Endothelial cell (in vitro differentiated cells): ENCODE results near the gene RBFOX2. TPM values are rescaled to one million over a fixed set of nuclear protein-coding genes. Genes with fewer than 3 reads are reported as not detected.

Experiments used
- DNase-seq: peaks from one replicate; pipeline ENCODE4 v3.0.0; 2021; ENCODE audit warnings: low spot score
- H3K27ac Mint-ChIP-seq: one replicate; pipeline ENCODE4 v1.8.0; 2021; ENCODE audit warnings: mixed read lengths, inconsistent platforms; ENCODE audit not compliant: unreplicated experiment
- H3K27me3 Mint-ChIP-seq: one replicate; pipeline ENCODE4 v1.8.0; 2021; ENCODE audit warnings: mild to moderate bottlenecking, moderate library complexity, mixed read lengths, inconsistent platforms; ENCODE audit not compliant: unreplicated experiment
- H3K36me3 Mint-ChIP-seq: one replicate; pipeline ENCODE4 v1.8.0; 2021; ENCODE audit warnings: mild to moderate bottlenecking, low read depth, mixed read lengths, inconsistent platforms; ENCODE audit not compliant: unreplicated experiment
- H3K4me1 Mint-ChIP-seq: one replicate; pipeline ENCODE4 v1.8.0; 2021; ENCODE audit warnings: mild to moderate bottlenecking, mixed read lengths, inconsistent platforms; ENCODE audit not compliant: unreplicated experiment
- H3K4me3 Mint-ChIP-seq: one replicate; pipeline ENCODE4 v1.8.0; 2021; ENCODE audit warnings: mild to moderate bottlenecking, mixed read lengths, inconsistent platforms; ENCODE audit not compliant: unreplicated experiment
- H3K9me3 Mint-ChIP-seq: one replicate; pipeline ENCODE4 v1.8.0; 2021; ENCODE audit warnings: mixed read lengths, inconsistent platforms; ENCODE audit not compliant: unreplicated experiment
- CTCF ChIP-seq: fragments of 200-600 bp; sonication (generic); IDR thresholded peaks from one replicate; pipeline ENCODE4 v1.5.0; 2021; ENCODE audit warnings: antibody characterized with exemption; ENCODE audit not compliant: unreplicated experiment
- total RNA-seq: library from RNA; stranded (reverse); fragmentation: NEBNext Ultra II Directional; extraction: Animal tissue kit (Norgen Biotek cat#: 25700); gene quantifications from one replicate; pipeline ENCODE4 v1.2.1, GENCODE V29; 2021; ENCODE audit not compliant: unreplicated experiment

Gene RBFOX2
- total RNA-seq, 1 donor from 2014 or later = 228 TPM

GRCh38 chr22:36027935-36028645, 534 bp downstream of the RBFOX2 start:
- no peak for TF ChIP-seq CTCF
- H3K36me3 Mint-ChIP-seq = peaks cover 8% of the 10 kb centered on the region
- peaks cover 19% of the 10 kb centered on the region for H3K27me3 Mint-ChIP-seq
- H3K4me1 Mint-ChIP-seq = peaks cover 32% of the 10 kb centered on the region
- peak overlapping the region; percentile 94 for H3K27ac Mint-ChIP-seq
- H3K4me3 Mint-ChIP-seq = peak overlapping the region; percentile 95
- no peaks in the 10 kb centered on the region for H3K9me3 Mint-ChIP-seq
- peak; percentile 76 for DNase-seq

- TF ChIP-seq CTCF = no peak
- H3K9me3 Mint-ChIP-seq = no peaks in the 10 kb centered on the region
- peaks cover 8% of the 10 kb centered on the region for H3K36me3 Mint-ChIP-seq
- no peak for DNase-seq
- peaks cover 19% of the 10 kb centered on the region for H3K27me3 Mint-ChIP-seq
- H3K4me3 Mint-ChIP-seq = peak overlapping the region; percentile 95
- H3K27ac Mint-ChIP-seq = peak overlapping the region; percentile 94
- peaks cover 36% of the 10 kb centered on the region for H3K4me1 Mint-ChIP-seq
Measured at GRCh38 chr22:36027579-36027934, 1.1 kb downstream of the RBFOX2 start.

- Mint-ChIP-seq H3K36me3 (peaks cover 11% of the 10 kb centered on the region), H3K4me1 (peaks cover 44% of the 10 kb centered on the region), H3K4me3 (peak overlapping the region; percentile 95), H3K9me3 (peaks cover 3% of the 10 kb centered on the region), H3K27me3 (peaks cover 19% of the 10 kb centered on the region), H3K27ac (peak overlapping the region; percentile 94)
- TF ChIP-seq CTCF = no peak
- peak; percentile 16 for DNase-seq
Measured at GRCh38 chr22:36026741-36027140, 1.9 kb downstream of the RBFOX2 start.

GRCh38 chr22:36022697-36023096, 5.9 kb downstream of the RBFOX2 start:
- DNase-seq = no peak
- Mint-ChIP-seq H3K4me3 (no peak overlapping the region), H3K4me1 (peaks cover 61% of the 10 kb centered on the region), H3K9me3 (peaks cover 4% of the 10 kb centered on the region), H3K27ac (peak overlapping the region; percentile 10), H3K27me3 (peaks cover 11% of the 10 kb centered on the region), H3K36me3 (peaks cover 15% of the 10 kb centered on the region)
- no peak for TF ChIP-seq CTCF

- Mint-ChIP-seq H3K4me3 (peak overlapping the region; percentile 71), H3K27me3 (peaks cover 8% of the 10 kb centered on the region), H3K27ac (peak overlapping the region; percentile 80), H3K9me3 (peaks cover 4% of the 10 kb centered on the region), H3K4me1 (peaks cover 60% of the 10 kb centered on the region), H3K36me3 (peaks cover 15% of the 10 kb centered on the region)
- DNase-seq = no peak
- TF ChIP-seq CTCF = no peak
Measured at GRCh38 chr22:36022162-36022561, 6.5 kb downstream of the RBFOX2 start.
